Endothelial cell of umbilical vein (primary cell): ENCODE results near the gene GTF2E1. TPM values are rescaled to one million over a fixed set of nuclear protein-coding genes. Genes with fewer than 3 reads are reported as not detected.

Experiments used
- BruUV-seq: library from RNA; stranded (reverse); fragments of 400-500 nt; replicated peaks from 2 replicates; lab custom pipeline; 2021; lab: Mats Ljungman, UMichigan
- CTCF ChIA-PET: fragments of 300-600, 350-600 bp; sonication (Branson Sonifier 250); formaldehyde crosslinking; loops from one replicate; lab custom pipeline; 2021; ENCODE audit warnings: antibody characterized with exemption, inconsistent platforms; lab: Charles Lee
- POLR2A ChIA-PET: fragments of 300-600, 350-600 bp; sonication (Branson Sonifier 250); formaldehyde crosslinking; loops from one replicate; lab custom pipeline; 2021; ENCODE audit warnings: antibody characterized with exemption, inconsistent platforms; lab: Charles Lee
- DNase-seq: peaks from one replicate; pipeline ENCODE4 v3.0.0-alpha.2; 2011; ENCODE audit warnings: low read depth, low spot score
- FAIRE-seq: peaks from 2 replicates; lab custom pipeline; 2011; peaks lifted over from hg19 to GRCh38; lab: Jason Lieb, UNC
- H2AFZ ChIP-seq: 2 replicates; pipeline ENCODE4 v1.6.0; 2012; ENCODE audit warnings: low read depth, low read length, control low read depth, inconsistent platforms
- H3K27ac ChIP-seq: 2 replicates; pipeline ENCODE4 v1.5.1; 2011; ENCODE audit warnings: low read depth, mild to moderate bottlenecking, control low read depth, low read length, moderate library complexity; ENCODE audit not compliant: insufficient read depth
- H3K27me3 ChIP-seq, 2 experiments: 2 replicates each; pipeline versions ENCODE4 v1.6.0 to v1.6.1; 2011; ENCODE audit warnings: low read length in 2 of 2, mixed read lengths in 1 of 2; ENCODE audit not compliant: control insufficient read depth in 2 of 2, insufficient read depth in 2 of 2
- H3K36me3 ChIP-seq, 2 experiments: 2 replicates in 1 of 2; 3 replicates in 1 of 2; pipeline ENCODE4 v1.5.1; 2011; ENCODE audit warnings: low read length in 2 of 2, mild to moderate bottlenecking in 1 of 2, moderate library complexity in 1 of 2; ENCODE audit not compliant: control insufficient read depth in 2 of 2, insufficient read depth in 2 of 2; ENCODE audit errors: extremely low read depth in 1 of 2
- H3K4me1 ChIP-seq: 3 replicates; pipeline ENCODE4 v1.5.1; 2011; ENCODE audit warnings: mild to moderate bottlenecking, low read length; ENCODE audit not compliant: control insufficient read depth, insufficient read depth; ENCODE audit errors: extremely low read depth
- H3K4me2 ChIP-seq: 2 replicates; pipeline ENCODE4 v1.6.1; 2011; ENCODE audit warnings: low read length, control low read depth, mixed read lengths; ENCODE audit not compliant: insufficient read depth
- H3K4me3 ChIP-seq, 3 experiments: fragments of 200-600 bp in 1 of 3; sonication (generic), shearing (Covaris generic) in 1 of 3; replicated peaks in 1 of 3; 2 replicates each; pipeline ENCODE4 v1.5.1; 2011 to 2016; ENCODE audit warnings: control low read depth in 3 of 3, low read length in 3 of 3, mild to moderate bottlenecking in 2 of 3, inconsistent platforms in 1 of 3, low read depth in 1 of 3, moderate library complexity in 1 of 3; ENCODE audit not compliant: insufficient read depth in 1 of 3
- H3K79me2 ChIP-seq: 2 replicates; pipeline ENCODE4 v1.6.0; 2012; ENCODE audit warnings: low read length, inconsistent platforms; ENCODE audit not compliant: control insufficient read depth, insufficient read depth
- H3K9ac ChIP-seq: replicated peaks from 2 replicates; pipeline ENCODE3; 2011; ENCODE audit warnings: low read length, control low read depth; ENCODE audit not compliant: insufficient read depth; ENCODE audit errors: extremely low read depth
- H3K9me1 ChIP-seq: replicated peaks from 3 replicates; pipeline ENCODE4 v1.6.0; 2011; ENCODE audit warnings: mild to moderate bottlenecking, low read length; ENCODE audit not compliant: control insufficient read depth, insufficient read depth; ENCODE audit errors: extremely low read depth
- H3K9me3 ChIP-seq: replicated peaks from 2 replicates; pipeline ENCODE4 v1.5.1; 2012; ENCODE audit warnings: low read length, inconsistent platforms; ENCODE audit not compliant: control insufficient read depth, insufficient read depth
- H4K20me1 ChIP-seq: replicated peaks from 2 replicates; pipeline ENCODE3; 2011; ENCODE audit warnings: mild to moderate bottlenecking, low read length; ENCODE audit not compliant: control insufficient read depth, insufficient read depth; ENCODE audit errors: extremely low read depth
- CTCF ChIP-seq, 2 donors: IDR thresholded peaks; 1 replicate in 1 of 2; 2 replicates in 1 of 2; pipeline ENCODE4 v1.5.1; 2011; ENCODE audit warnings: low read length in 2 of 2, mild to moderate bottlenecking in 2 of 2, moderate library complexity in 2 of 2, control low read depth in 1 of 2, inconsistent platforms in 1 of 2, low read depth in 1 of 2; ENCODE audit not compliant: insufficient read depth in 1 of 2; ENCODE audit errors: extremely low read depth in 1 of 2
- EZH2 ChIP-seq: IDR thresholded peaks from 2 replicates; pipeline ENCODE4 v1.6.1; 2012; ENCODE audit warnings: borderline replicate concordance, low read depth, mild to moderate bottlenecking, moderate library complexity, low read length, inconsistent platforms; ENCODE audit not compliant: severe bottlenecking
- FOS ChIP-seq: IDR thresholded peaks from 2 replicates; pipeline ENCODE4 v1.6.1; 2011; ENCODE audit warnings: mild to moderate bottlenecking, low read length, moderate library complexity, borderline replicate concordance; ENCODE audit not compliant: insufficient read depth
- GATA2 ChIP-seq: IDR thresholded peaks from 2 replicates; pipeline ENCODE4 v1.7.0; 2011; ENCODE audit warnings: low read depth, mild to moderate bottlenecking, moderate library complexity, mixed read lengths, low read length; ENCODE audit not compliant: insufficient read length, insufficient read depth
- JUN ChIP-seq: IDR thresholded peaks from 2 replicates; pipeline ENCODE4 v1.6.1; 2011; ENCODE audit warnings: borderline replicate concordance, low read depth; ENCODE audit not compliant: insufficient read length, insufficient read depth
- MAX ChIP-seq: IDR thresholded peaks from 2 replicates; pipeline ENCODE4 v1.6.1; 2011; ENCODE audit not compliant: insufficient read depth, insufficient read length
- MYC ChIP-seq: IDR thresholded peaks from one replicate; pipeline ENCODE4 v1.6.1; 2011; ENCODE audit warnings: mild to moderate bottlenecking, low read depth, low read length
- POLR2A ChIP-seq: IDR thresholded peaks from 2 replicates; pipeline ENCODE4 v1.6.1; 2012; ENCODE audit warnings: low read depth, mild to moderate bottlenecking, control low read depth, low read length
- POLR2AphosphoS5 ChIP-seq: IDR thresholded peaks from 2 replicates; pipeline ENCODE4 v1.6.1; 2012; ENCODE audit warnings: low read depth, mild to moderate bottlenecking, control low read depth, low read length, moderate library complexity; ENCODE audit not compliant: insufficient read depth
- dilution Hi-C: fragments of 300-500 bp; cut with MboI; formaldehyde crosslinking; loops from one replicate; pipeline ENCODE4 v1.15.0; 2019; ENCODE audit warnings: low sequenced_read_pairs; ENCODE audit not compliant: extremely low pct_ligation_motif_present
- intact Hi-C: fragments of 100-400 bp; cut with micrococcal nuclease; formaldehyde crosslinking; loops from one replicate; pipeline ENCODE4 v1.10.0; 2022
- polyA plus RNA-seq, 4 experiments: library from polyadenylated mRNA; depleted of rRNA in 3 of 4; stranded (reverse) in 3 of 4; unstranded in 1 of 4; fragments of >200 nt; gene quantifications; 2 replicates each; pipeline versions ENCODE4 v1.2.1 to v1.2.3, GENCODE V29; 2011 to 2012; ENCODE audit warnings: missing spikeins in 1 of 4
- total RNA-seq: library from RNA; stranded (reverse); gene quantifications from 2 replicates; pipeline ENCODE4 v1.2.3, GENCODE V29; 2021

GTF2E1 gene
- total and polyA plus RNA-seq, 2 donors (not counting 3 experiments of a cell fraction or from before 2014, with no cell fraction given) = 10.6 to 27.7 TPM

- ChIA-PET CTCF (no interaction called here), POLR2A (no interaction called here)
- intact Hi-C loops = no loop called here
- H3K4me2 ChIP-seq = no peak overlapping the region
- no peaks in the 10 kb centered on the region for H3K79me2 ChIP-seq
- H3K4me1 ChIP-seq = no peaks in the 10 kb centered on the region
- H3K9me1 ChIP-seq = no peaks in the 10 kb centered on the region
- H3K9ac ChIP-seq = no peak overlapping the region
- dilution Hi-C loops = no loop called here
- H4K20me1 ChIP-seq = no peaks in the 10 kb centered on the region
- no peaks in the 10 kb centered on the region for H3K9me3 ChIP-seq
- DNase-seq = no peak
- H3K4me3 ChIP-seq = no peak overlapping the region
- H3K27me3 ChIP-seq = peaks cover 0 to 2% of the 10 kb centered on the region in 2 experiments
- TF ChIP-seq FOS = no peak
- TF ChIP-seq GATA2 = no peak
- no peak for TF ChIP-seq POLR2A
- no peak for TF ChIP-seq CTCF (IDR thresholded peaks at IDR 0.05; ENCODE audit: extremely low read depth in 1 of 2, insufficient read depth in 1 of 2, low read depth in 1 of 2, low read length in 2 of 2)
- no peak for TF ChIP-seq POLR2AphosphoS5
- no peak for TF ChIP-seq MAX
- no peak for TF ChIP-seq JUN
- no peak for TF ChIP-seq EZH2
- TF ChIP-seq MYC = no peak
- H2AFZ ChIP-seq = no peak overlapping the region
- FAIRE-seq = no peak
- H3K27ac ChIP-seq = no peak overlapping the region
- no peaks in the 10 kb centered on the region for H3K36me3 ChIP-seq
- BruUV-seq = no TSS peak
These were observed 80.6 kb downstream of the GTF2E1 start for GRCh38 chr3:120823156-120823555.
